Astrocyte (in vitro differentiated cells and primary cell): Measurements from ENCODE around the gene CNTF. TPM values are rescaled to one million over a fixed set of nuclear protein-coding genes. Genes with fewer than 3 reads are reported as not detected.

Experiments
- DNase-seq: peaks from one replicate; pipeline ENCODE4 v3.0.0-alpha.2; 2010; ENCODE audit warnings: low read depth
- FAIRE-seq: peaks from 2 replicates; lab custom pipeline; 2011; peaks lifted over from hg19 to GRCh38; lab: Jason Lieb, UNC
- H2AFZ ChIP-seq: 2 replicates; pipeline ENCODE4 v1.6.0; 2012; ENCODE audit warnings: low read depth, low read length, inconsistent platforms
- H3K27ac ChIP-seq: 2 replicates; pipeline ENCODE4 v1.5.1; 2011; ENCODE audit warnings: low read depth, low read length, inconsistent platforms
- H3K27me3 ChIP-seq: 2 replicates; pipeline ENCODE4 v1.6.0; 2011; ENCODE audit warnings: low read length, inconsistent platforms; ENCODE audit not compliant: insufficient read depth
- H3K36me3 ChIP-seq: 2 replicates; pipeline ENCODE4 v1.5.1; 2011; ENCODE audit warnings: low read length, inconsistent platforms; ENCODE audit not compliant: insufficient read depth
- H3K4me1 ChIP-seq: 2 replicates; pipeline ENCODE4 v1.5.1; 2011; ENCODE audit warnings: low read length, inconsistent platforms; ENCODE audit not compliant: insufficient read depth
- H3K4me2 ChIP-seq: 2 replicates; pipeline ENCODE4 v1.6.0; 2012; ENCODE audit warnings: low read length, inconsistent platforms
- H3K4me3 ChIP-seq: 2 replicates; pipeline ENCODE4 v1.5.1; 2011; ENCODE audit warnings: low read depth, mild to moderate bottlenecking, low read length, inconsistent platforms; ENCODE audit not compliant: insufficient read depth
- H3K79me2 ChIP-seq: 2 replicates; pipeline ENCODE4 v1.6.0; 2012; ENCODE audit warnings: mild to moderate bottlenecking, low read length, inconsistent platforms; ENCODE audit not compliant: insufficient read depth
- H3K9ac ChIP-seq: 2 replicates; pipeline ENCODE4 v1.6.0; 2012; ENCODE audit warnings: mild to moderate bottlenecking, low read length, inconsistent platforms
- H3K9me3 ChIP-seq: 2 replicates; pipeline ENCODE4 v1.5.1; 2012; ENCODE audit warnings: low read depth, mild to moderate bottlenecking, low read length, inconsistent platforms; ENCODE audit not compliant: insufficient read depth
- H4K20me1 ChIP-seq: 2 replicates; pipeline ENCODE4 v1.6.0; 2012; ENCODE audit warnings: low read length, inconsistent platforms; ENCODE audit not compliant: insufficient read depth
- H3K27ac Mint-ChIP-seq: one replicate; pipeline ENCODE4 v1.8.0; 2021; ENCODE audit warnings: mild to moderate bottlenecking, mixed read lengths; ENCODE audit not compliant: unreplicated experiment
- H3K27me3 Mint-ChIP-seq: one replicate; pipeline ENCODE4 v1.8.0; 2021; ENCODE audit warnings: low read depth, mixed read lengths; ENCODE audit not compliant: unreplicated experiment
- H3K36me3 Mint-ChIP-seq: one replicate; pipeline ENCODE4 v1.8.0; 2021; ENCODE audit warnings: low read depth, mixed read lengths; ENCODE audit not compliant: unreplicated experiment
- H3K4me1 Mint-ChIP-seq: one replicate; pipeline ENCODE4 v1.8.0; 2021; ENCODE audit warnings: low read depth, mixed read lengths; ENCODE audit not compliant: unreplicated experiment
- H3K4me3 Mint-ChIP-seq: one replicate; pipeline ENCODE4 v1.8.0; 2021; ENCODE audit warnings: mild to moderate bottlenecking, moderate library complexity, mixed read lengths; ENCODE audit not compliant: unreplicated experiment
- H3K9me3 Mint-ChIP-seq: one replicate; pipeline ENCODE4 v1.8.0; 2021; ENCODE audit warnings: mild to moderate bottlenecking, mixed read lengths; ENCODE audit not compliant: unreplicated experiment
- CTCF ChIP-seq: IDR thresholded peaks from 2 replicates; pipeline ENCODE4 v1.5.1; 2011; ENCODE audit warnings: low read depth, mild to moderate bottlenecking, inconsistent platforms, low read length, moderate library complexity; ENCODE audit not compliant: insufficient read depth
- EZH2 ChIP-seq: IDR thresholded peaks from 2 replicates; pipeline ENCODE4 v1.6.1; 2012; ENCODE audit warnings: mild to moderate bottlenecking, low read length, inconsistent platforms; ENCODE audit not compliant: insufficient read depth
- total RNA-seq: library from RNA; stranded (reverse); gene quantifications from 2 replicates; pipeline ENCODE4 v1.2.1, GENCODE V29; 2021

Gene CNTF
- total RNA-seq, 1 donor from 2014 or later: 1.4 TPM

- no peak overlapping the region for H3K4me3 ChIP-seq
- Mint-ChIP-seq H3K4me3 (no peak overlapping the region), H3K36me3 (peaks cover 7% of the 10 kb centered on the region), H3K27me3 (no peaks in the 10 kb centered on the region), H3K9me3 (no peaks in the 10 kb centered on the region), H3K27ac (no peak overlapping the region), H3K4me1 (no peaks in the 10 kb centered on the region)
- DNase-seq (no peak), FAIRE-seq (no peak)
- no peaks in the 10 kb centered on the region for H3K9me3 ChIP-seq
- H3K27me3 ChIP-seq: no peaks in the 10 kb centered on the region
- peaks cover 2% of the 10 kb centered on the region for H3K36me3 ChIP-seq
- H2AFZ ChIP-seq: no peak overlapping the region
- TF ChIP-seq CTCF: no peak
- H4K20me1 ChIP-seq: peaks cover 86% of the 10 kb centered on the region
- no peaks in the 10 kb centered on the region for H3K4me1 ChIP-seq
- peaks cover 100% of the 10 kb centered on the region for H3K79me2 ChIP-seq
- no peak overlapping the region for H3K27ac ChIP-seq
- H3K9ac ChIP-seq: no peak overlapping the region
- H3K4me2 ChIP-seq: no peak overlapping the region
Observed at GRCh38 chr11:58596621-58597020, 25.8 kb upstream of the CNTF start.

GRCh38 chr11:58597486-58598144, 24.9 kb upstream of the CNTF start:
- Histone ChIP-seq H3K27me3 (no peaks in the 10 kb centered on the region), H3K9ac (no peak overlapping the region), H3K36me3 (peaks cover 4% of the 10 kb centered on the region), H3K4me3 (no peak overlapping the region), H3K27ac (no peak overlapping the region), H3K9me3 (no peaks in the 10 kb centered on the region), H4K20me1 (peaks cover 83% of the 10 kb centered on the region), H3K4me2 (no peak overlapping the region), H3K4me1 (no peaks in the 10 kb centered on the region), H2AFZ (no peak overlapping the region), H3K79me2 (peaks cover 100% of the 10 kb centered on the region)
- Mint-ChIP-seq H3K36me3 (peaks cover 1% of the 10 kb centered on the region), H3K9me3 (no peaks in the 10 kb centered on the region), H3K4me1 (no peaks in the 10 kb centered on the region), H3K27me3 (no peaks in the 10 kb centered on the region), H3K4me3 (no peak overlapping the region), H3K27ac (no peak overlapping the region)
- DNase-seq: no peak
- TF ChIP-seq EZH2: no peak
- TF ChIP-seq CTCF: no peak
- FAIRE-seq: no peak

- H4K20me1 ChIP-seq: peaks cover 92% of the 10 kb centered on the region
- Mint-ChIP-seq H3K4me3 (no peak overlapping the region), H3K9me3 (no peaks in the 10 kb centered on the region)
Observed at GRCh38 chr11:58600510-58600909, 22.0 kb upstream of the CNTF start.

More at GRCh38 chr11:58600510-58600909, 22.0 kb upstream of the CNTF start:
- H3K36me3 ChIP-seq: peaks cover 3% of the 10 kb centered on the region
- Mint-ChIP-seq H3K36me3 (peaks cover 10% of the 10 kb centered on the region), H3K27me3 (no peaks in the 10 kb centered on the region), H3K27ac (no peak overlapping the region), H3K4me1 (no peaks in the 10 kb centered on the region)
- DNase-seq: no peak
- no peaks in the 10 kb centered on the region for H3K4me1 ChIP-seq
- no peak overlapping the region for H3K4me2 ChIP-seq
- no peak overlapping the region for H3K4me3 ChIP-seq
- H3K79me2 ChIP-seq: peaks cover 100% of the 10 kb centered on the region
- H2AFZ ChIP-seq: no peak overlapping the region
- TF ChIP-seq CTCF: no peak
- TF ChIP-seq EZH2: no peak
- H3K9me3 ChIP-seq: no peaks in the 10 kb centered on the region
- no peaks in the 10 kb centered on the region for H3K27me3 ChIP-seq
- no peak overlapping the region for H3K27ac ChIP-seq
- no peak for FAIRE-seq
- no peak overlapping the region for H3K9ac ChIP-seq
